Measurements from ENCODE around the gene PER2. TPM values are rescaled to one million over a fixed set of nuclear protein-coding genes. Genes with fewer than 3 reads are reported as not detected.

The PER2 gene
- total and polyA plus RNA-seq, 9 of the 15 experiments (the other 6 are each of a cell fraction or from before 2014, with no cell fraction given): 1.1 to 10.3 (median 2.9) TPM

GRCh38 chr2:238203094-238203972 is 85.1 kb downstream of the PER2 start, which contains the start of gene ILKAP (continued):
- TF ChIP-seq ZNF766 (CRISPR knock-in tag; conservative IDR thresholded peaks at IDR 0.05) (peak; percentile 32; the same call in 1 of the 2 replicates), SAFB (IDR thresholded peaks at IDR 0.05; ENCODE audit: borderline replicate concordance, low read depth, low read length) (peak; percentile 60; the same call in 1 of the 2 replicates), HMGN3 (IDR thresholded peaks at IDR 0.05; ENCODE audit: borderline replicate concordance, extremely low read depth, insufficient read length, low read depth, low read length) (peak; percentile 56), CHD1 (IDR thresholded peaks at IDR 0.05; ENCODE audit: low read length) (peak; percentile 61), NCOA4 (IDR thresholded peaks at IDR 0.05; ENCODE audit: partially characterized antibody) (no peak), ATF3 (IDR thresholded peaks at IDR 0.05) (no peak), ATF3 (CRISPR knock-in tag; conservative IDR thresholded peaks at IDR 0.05) (no peak), ELF1 (tag; IDR thresholded peaks at IDR 0.05) (peak; percentile 34; the same call in 1 of the 2 replicates), SIN3A (IDR thresholded peaks at IDR 0.05; ENCODE audit: borderline replicate concordance in 2 of 2, control insufficient read depth in 1 of 2, low read depth in 2 of 2, low read length in 2 of 2) (0 out of 4 replicates have a peak, but pooled peaks of 1 of the 2 experiments have one; percentile 27), SNAPC5 (CRISPR knock-in tag; IDR thresholded peaks at IDR 0.05) (no peak), ZNF174 (CRISPR knock-in tag; IDR thresholded peaks at IDR 0.05) (no peak), KLF1 (tag; IDR thresholded peaks at IDR 0.05) (no peak), KDM5B (IDR thresholded peaks at IDR 0.05; ENCODE audit: insufficient replicate concordance, low read depth, low read length) (peak; percentile 49), RB1 (IDR thresholded peaks at IDR 0.05; ENCODE audit: low read depth) (peak; percentile 44), BHLHE40 (IDR thresholded peaks at IDR 0.05; ENCODE audit: low read length) (peak; percentile 44; the same call in 1 of the 2 replicates), PCBP2 (IDR thresholded peaks at IDR 0.05; ENCODE audit: low read depth, low read length, poor library complexity, severe bottlenecking) (no peak), ZFX (CRISPR knock-in tag; IDR thresholded peaks at IDR 0.05) (peak; percentile 84), HSF4 (CRISPR knock-in tag; IDR thresholded peaks at IDR 0.05; ENCODE audit: borderline replicate concordance) (no peak), ZNF592 (IDR thresholded peaks at IDR 0.05) (peak; percentile 72), DMBX1 (CRISPR knock-in tag; IDR thresholded peaks at IDR 0.05; ENCODE audit: borderline replicate concordance) (no peak), SIN3B (IDR thresholded peaks at IDR 0.05; ENCODE audit: low read depth) (peak; percentile 51; the same call in 1 of the 2 replicates), ZNF146 (CRISPR knock-in tag; IDR thresholded peaks at IDR 0.05; ENCODE audit: unreplicated experiment) (no peak)

Measured in K562 (cell line).